Cardiac atrium fibroblast (primary cell): Measurements from ENCODE around the gene NFE2L1. TPM values are rescaled to one million over a fixed set of nuclear protein-coding genes. Genes with fewer than 3 reads are reported as not detected.

Source experiments
- total RNA-seq: library from RNA; depleted of rRNA; stranded (reverse); fragments of >200 nt; gene quantifications from 2 replicates; pipeline ENCODE4 v1.2.3, GENCODE V29; 2015

The NFE2L1 gene
- 87.9 and 113 TPM in 2 replicates for total RNA-seq

GRCh38 chr17:48047741-48048383, at the start of gene NFE2L1:
Gene NFE2L1, plus strand, starts transcription at chr17:48048359. Its CDS starts 2,760 bp downstream, at chr17:48051119.

GRCh38 chr17:48037036-48037837, 10.9 kb upstream of the NFE2L1 start, which contains the start of gene COPZ2:
Gene COPZ2, minus strand, starts transcription at chr17:48037797. Its CDS starts 20 bp downstream, at chr17:48037777.

GRCh38 chr17:48101012-48101720, 53.0 kb downstream of the NFE2L1 start, which contains the start of gene CBX1:
Gene CBX1, minus strand, starts transcription at chr17:48101478. Its CDS starts 24,474 bp downstream, at chr17:48077004.

GRCh38 chr17:48107137-48108055, 59.2 kb downstream of the NFE2L1 start, which contains the start of gene SNX11:
Gene SNX11, plus strand, starts transcription at chr17:48107766. Its CDS starts 4,278 bp downstream, at chr17:48112044.

Other genes with a start within 250 kb of the NFE2L1 start
- gene OSBPL7, start 226.6 kb upstream of the NFE2L1 start, total RNA-seq = 5.0 and 9.9 TPM in 2 replicates
- 27.9 and 39.9 TPM in 2 replicates for gene MRPL10, start 216.8 kb upstream of the NFE2L1 start, total RNA-seq
- gene LRRC46, start 216.7 kb upstream of the NFE2L1 start, total RNA-seq = not detected in 2 replicates
- gene SCRN2, start 207.1 kb upstream of the NFE2L1 start, total RNA-seq = 15.2 and 17.1 TPM in 2 replicates
- 0.16 TPM in 1 of 2 replicates, not detected in the other for gene SP6, start 197.2 kb upstream of the NFE2L1 start, total RNA-seq
- gene SP2, start 152.1 kb upstream of the NFE2L1 start, total RNA-seq = 0.54 and 2.1 TPM in 2 replicates
- 20.4 and 26.9 TPM in 2 replicates for gene PNPO, start 106.8 kb upstream of the NFE2L1 start, total RNA-seq
- gene PRR15L, start 90.5 kb upstream of the NFE2L1 start, total RNA-seq = not detected in 2 replicates
- gene CDK5RAP3, start 77.2 kb upstream of the NFE2L1 start, total RNA-seq = 46.3 and 58.3 TPM in 2 replicates
- gene COPZ2, start 10.6 kb upstream of the NFE2L1 start, total RNA-seq = 46.8 and 64.2 TPM in 2 replicates
- 31.1 and 33.2 TPM in 2 replicates for gene CBX1, start 53.1 kb downstream of the NFE2L1 start, total RNA-seq
- 8.3 and 11.8 TPM in 2 replicates for gene SNX11, start 59.4 kb downstream of the NFE2L1 start, total RNA-seq